Endothelial cell of umbilical vein (primary cell): ENCODE data around the gene SPTBN5. TPM values are rescaled to one million over a fixed set of nuclear protein-coding genes. Genes with fewer than 3 reads are reported as not detected.
A peak's percentile ranks its signal among the peaks of the same experiment; 100 is the strongest.

Source experiments
- BruUV-seq: library from RNA; stranded (reverse); fragments of 400-500 nt; replicated peaks from 2 replicates; lab custom pipeline; 2021; lab: Mats Ljungman, UMichigan
- CTCF ChIA-PET: fragments of 300-600, 350-600 bp; sonication (Branson Sonifier 250); formaldehyde crosslinking; loops from one replicate; lab custom pipeline; 2021; ENCODE audit warnings: antibody characterized with exemption, inconsistent platforms; lab: Charles Lee
- POLR2A ChIA-PET: fragments of 300-600, 350-600 bp; sonication (Branson Sonifier 250); formaldehyde crosslinking; loops from one replicate; lab custom pipeline; 2021; ENCODE audit warnings: antibody characterized with exemption, inconsistent platforms; lab: Charles Lee
- DNase-seq: peaks from one replicate; pipeline ENCODE4 v3.0.0-alpha.2; 2011; ENCODE audit warnings: low read depth, low spot score
- FAIRE-seq: peaks from 2 replicates; lab custom pipeline; 2011; peaks lifted over from hg19 to GRCh38; lab: Jason Lieb, UNC
- H2AFZ ChIP-seq: 2 replicates; pipeline ENCODE4 v1.6.0; 2012; ENCODE audit warnings: low read depth, low read length, control low read depth, inconsistent platforms
- H3K27ac ChIP-seq: 2 replicates; pipeline ENCODE4 v1.5.1; 2011; ENCODE audit warnings: low read depth, mild to moderate bottlenecking, control low read depth, low read length, moderate library complexity; ENCODE audit not compliant: insufficient read depth
- H3K27me3 ChIP-seq, 2 experiments: 2 replicates each; pipeline versions ENCODE4 v1.6.0 to v1.6.1; 2011; ENCODE audit warnings: low read length in 2 of 2, mixed read lengths in 1 of 2; ENCODE audit not compliant: control insufficient read depth in 2 of 2, insufficient read depth in 2 of 2
- H3K36me3 ChIP-seq, 2 experiments: 2 replicates in 1 of 2; 3 replicates in 1 of 2; pipeline ENCODE4 v1.5.1; 2011; ENCODE audit warnings: low read length in 2 of 2, mild to moderate bottlenecking in 1 of 2, moderate library complexity in 1 of 2; ENCODE audit not compliant: control insufficient read depth in 2 of 2, insufficient read depth in 2 of 2; ENCODE audit errors: extremely low read depth in 1 of 2
- H3K4me1 ChIP-seq: 3 replicates; pipeline ENCODE4 v1.5.1; 2011; ENCODE audit warnings: mild to moderate bottlenecking, low read length; ENCODE audit not compliant: control insufficient read depth, insufficient read depth; ENCODE audit errors: extremely low read depth
- H3K4me2 ChIP-seq: 2 replicates; pipeline ENCODE4 v1.6.1; 2011; ENCODE audit warnings: low read length, control low read depth, mixed read lengths; ENCODE audit not compliant: insufficient read depth
- H3K4me3 ChIP-seq, 3 experiments: fragments of 200-600 bp in 1 of 3; sonication (generic), shearing (Covaris generic) in 1 of 3; replicated peaks in 1 of 3; 2 replicates each; pipeline ENCODE4 v1.5.1; 2011 to 2016; ENCODE audit warnings: control low read depth in 3 of 3, low read length in 3 of 3, mild to moderate bottlenecking in 2 of 3, inconsistent platforms in 1 of 3, low read depth in 1 of 3, moderate library complexity in 1 of 3; ENCODE audit not compliant: insufficient read depth in 1 of 3
- H3K79me2 ChIP-seq: 2 replicates; pipeline ENCODE4 v1.6.0; 2012; ENCODE audit warnings: low read length, inconsistent platforms; ENCODE audit not compliant: control insufficient read depth, insufficient read depth
- H3K9ac ChIP-seq: replicated peaks from 2 replicates; pipeline ENCODE3; 2011; ENCODE audit warnings: low read length, control low read depth; ENCODE audit not compliant: insufficient read depth; ENCODE audit errors: extremely low read depth
- H3K9me1 ChIP-seq: replicated peaks from 3 replicates; pipeline ENCODE4 v1.6.0; 2011; ENCODE audit warnings: mild to moderate bottlenecking, low read length; ENCODE audit not compliant: control insufficient read depth, insufficient read depth; ENCODE audit errors: extremely low read depth
- H3K9me3 ChIP-seq: replicated peaks from 2 replicates; pipeline ENCODE4 v1.5.1; 2012; ENCODE audit warnings: low read length, inconsistent platforms; ENCODE audit not compliant: control insufficient read depth, insufficient read depth
- H4K20me1 ChIP-seq: replicated peaks from 2 replicates; pipeline ENCODE3; 2011; ENCODE audit warnings: mild to moderate bottlenecking, low read length; ENCODE audit not compliant: control insufficient read depth, insufficient read depth; ENCODE audit errors: extremely low read depth
- CTCF ChIP-seq, 2 donors: IDR thresholded peaks; 1 replicate in 1 of 2; 2 replicates in 1 of 2; pipeline ENCODE4 v1.5.1; 2011; ENCODE audit warnings: low read length in 2 of 2, mild to moderate bottlenecking in 2 of 2, moderate library complexity in 2 of 2, control low read depth in 1 of 2, inconsistent platforms in 1 of 2, low read depth in 1 of 2; ENCODE audit not compliant: insufficient read depth in 1 of 2; ENCODE audit errors: extremely low read depth in 1 of 2
- EZH2 ChIP-seq: IDR thresholded peaks from 2 replicates; pipeline ENCODE4 v1.6.1; 2012; ENCODE audit warnings: borderline replicate concordance, low read depth, mild to moderate bottlenecking, moderate library complexity, low read length, inconsistent platforms; ENCODE audit not compliant: severe bottlenecking
- FOS ChIP-seq: IDR thresholded peaks from 2 replicates; pipeline ENCODE4 v1.6.1; 2011; ENCODE audit warnings: mild to moderate bottlenecking, low read length, moderate library complexity, borderline replicate concordance; ENCODE audit not compliant: insufficient read depth
- GATA2 ChIP-seq: IDR thresholded peaks from 2 replicates; pipeline ENCODE4 v1.7.0; 2011; ENCODE audit warnings: low read depth, mild to moderate bottlenecking, moderate library complexity, mixed read lengths, low read length; ENCODE audit not compliant: insufficient read length, insufficient read depth
- JUN ChIP-seq: IDR thresholded peaks from 2 replicates; pipeline ENCODE4 v1.6.1; 2011; ENCODE audit warnings: borderline replicate concordance, low read depth; ENCODE audit not compliant: insufficient read length, insufficient read depth
- MYC ChIP-seq: IDR thresholded peaks from one replicate; pipeline ENCODE4 v1.6.1; 2011; ENCODE audit warnings: mild to moderate bottlenecking, low read depth, low read length
- POLR2A ChIP-seq: IDR thresholded peaks from 2 replicates; pipeline ENCODE4 v1.6.1; 2012; ENCODE audit warnings: low read depth, mild to moderate bottlenecking, control low read depth, low read length
- POLR2AphosphoS5 ChIP-seq: IDR thresholded peaks from 2 replicates; pipeline ENCODE4 v1.6.1; 2012; ENCODE audit warnings: low read depth, mild to moderate bottlenecking, control low read depth, low read length, moderate library complexity; ENCODE audit not compliant: insufficient read depth
- dilution Hi-C: fragments of 300-500 bp; cut with MboI; formaldehyde crosslinking; loops from one replicate; pipeline ENCODE4 v1.15.0; 2019; ENCODE audit warnings: low sequenced_read_pairs; ENCODE audit not compliant: extremely low pct_ligation_motif_present
- intact Hi-C: fragments of 100-400 bp; cut with micrococcal nuclease; formaldehyde crosslinking; loops from one replicate; pipeline ENCODE4 v1.10.0; 2022
- polyA plus RNA-seq, 4 experiments: library from polyadenylated mRNA; depleted of rRNA in 3 of 4; stranded (reverse) in 3 of 4; unstranded in 1 of 4; fragments of >200 nt; gene quantifications; 2 replicates each; pipeline versions ENCODE4 v1.2.1 to v1.2.3, GENCODE V29; 2011 to 2012; ENCODE audit warnings: missing spikeins in 1 of 4
- total RNA-seq: library from RNA; stranded (reverse); gene quantifications from 2 replicates; pipeline ENCODE4 v1.2.3, GENCODE V29; 2021
- TF ChIP-seq, protein P1 (sequence below): IDR thresholded peaks from 2 replicates; pipeline ENCODE4 v1.6.1; 2011; ENCODE audit not compliant: insufficient read depth, insufficient read length

SPTBN5 gene
- total and polyA plus RNA-seq, 2 donors (not counting 3 experiments of a cell fraction or from before 2014, with no cell fraction given) = 12.0 to 19.0 TPM

- BruUV-seq = no TSS peak
- DNase-seq = peak; percentile 92
- intact Hi-C loops = loop anchor here (1.0 kb wide), 2 partner anchors 17 to 20 kb away; no protein-coding TSS in a partner anchor
These were observed 46.6 kb upstream of the SPTBN5 start for GRCh38 chr15:41940441-41940857.

More at GRCh38 chr15:41940441-41940857, 46.6 kb upstream of the SPTBN5 start:
- Histone ChIP-seq H3K4me3 (no peak overlapping the region), H3K79me2 (peaks cover 58% of the 10 kb centered on the region), H3K36me3 (peaks cover 17 to 18% of the 10 kb centered on the region in 2 experiments), H3K27me3 (no peaks in the 10 kb centered on the region), H3K4me2 (peak overlapping the region; percentile 0), H2AFZ (no peak overlapping the region), H3K9ac (peak overlapping the region; percentile 62), H3K27ac (peak overlapping the region; percentile 99), H3K4me1 (peaks cover 96% of the 10 kb centered on the region), H3K9me1 (no peaks in the 10 kb centered on the region), H4K20me1 (no peaks in the 10 kb centered on the region), H3K9me3 (no peaks in the 10 kb centered on the region)
- peak; percentile 76 for TF ChIP-seq POLR2AphosphoS5
- peak; percentile 55 for TF ChIP-seq GATA2
- TF ChIP-seq, protein P1, sequence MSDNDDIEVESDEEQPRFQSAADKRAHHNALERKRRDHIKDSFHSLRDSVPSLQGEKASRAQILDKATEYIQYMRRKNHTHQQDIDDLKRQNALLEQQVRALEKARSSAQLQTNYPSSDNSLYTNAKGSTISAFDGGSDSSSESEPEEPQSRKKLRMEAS = peak; percentile 78
- no peak for TF ChIP-seq POLR2A
- peak; percentile 91 for TF ChIP-seq FOS
- no peak for TF ChIP-seq CTCF (IDR thresholded peaks at IDR 0.05; ENCODE audit: extremely low read depth in 1 of 2, insufficient read depth in 1 of 2, low read depth in 1 of 2, low read length in 2 of 2)
- no peak for TF ChIP-seq EZH2
- TF ChIP-seq MYC = no peak
- peak; percentile 96 for TF ChIP-seq JUN
- FAIRE-seq = peak; percentile 80
- POLR2A ChIA-PET = interaction anchor here (0.6 to 2.3 kb wide), 4 partner anchors 16 to 538 kb away, joined by 3 to 9 read pairs (median 4); no protein-coding TSS in a partner anchor
- dilution Hi-C loops = no loop called here
- CTCF ChIA-PET = interaction anchor here (0.6 to 5.9 kb wide), 6 partner anchors 10 to 36 kb away, joined by 4 to 44 read pairs (median 5); partner anchors contain the start of gene EHD4
